DND-41 (cell line): ENCODE results near the gene FAM200C.

Source experiments
- ATAC-seq: fragments of 200-7000 bp; cut with Tn5 transposase; 3 replicates; pipeline ENCODE4 v1.9.1; 2021; ENCODE audit warnings: low read depth; ENCODE audit not compliant: insufficient read depth
- DNase-seq: peaks from one replicate; pipeline ENCODE4 v3.0.0-alpha.2; 2020
- H2AFZ ChIP-seq: 2 replicates; pipeline ENCODE4 v1.6.0; 2012; ENCODE audit warnings: low read depth, low read length
- H3K27ac ChIP-seq: 2 replicates; pipeline ENCODE4 v1.5.1; 2012; ENCODE audit warnings: low read length, inconsistent platforms
- H3K27me3 ChIP-seq: fragments of 200-600 bp; sonication (generic); 2 replicates; pipeline ENCODE4 v1.6.0; 2012; ENCODE audit warnings: low read length, mild to moderate bottlenecking, inconsistent platforms; ENCODE audit not compliant: insufficient read depth, poor library complexity
- H3K36me3 ChIP-seq: 2 replicates; pipeline ENCODE4 v1.5.1; 2012; ENCODE audit warnings: low read length, inconsistent platforms; ENCODE audit not compliant: insufficient read depth
- H3K4me1 ChIP-seq: 2 replicates; pipeline ENCODE4 v1.5.1; 2012; ENCODE audit warnings: mild to moderate bottlenecking, low read length; ENCODE audit not compliant: insufficient read depth
- H3K4me2 ChIP-seq: 2 replicates; pipeline ENCODE4 v1.6.0; 2012; ENCODE audit warnings: mild to moderate bottlenecking, moderate library complexity, low read length, inconsistent platforms; ENCODE audit not compliant: insufficient read depth
- H3K4me3 ChIP-seq, 2 experiments: fragments of 200-600 bp in 1 of 2; shearing (Covaris generic) in 1 of 2; 2 replicates each; pipeline ENCODE4 v1.5.1; 2012 to 2016; ENCODE audit warnings: inconsistent platforms in 2 of 2, low read length in 2 of 2, mild to moderate bottlenecking in 2 of 2, low read depth in 1 of 2, moderate library complexity in 1 of 2
- H3K79me2 ChIP-seq: 2 replicates; pipeline ENCODE4 v1.6.0; 2012; ENCODE audit warnings: low read length, inconsistent platforms; ENCODE audit not compliant: insufficient read depth
- H3K9ac ChIP-seq: 2 replicates; pipeline ENCODE4 v1.6.0; 2012; ENCODE audit warnings: low read depth, mild to moderate bottlenecking, inconsistent platforms, low read length, moderate library complexity
- H3K9me3 ChIP-seq: 2 replicates; pipeline ENCODE4 v1.5.1; 2012; ENCODE audit warnings: low read length, moderate library complexity, mild to moderate bottlenecking, inconsistent platforms; ENCODE audit not compliant: insufficient read depth, severe bottlenecking
- H4K20me1 ChIP-seq: 2 replicates; pipeline ENCODE4 v1.6.0; 2012; ENCODE audit warnings: low read length; ENCODE audit not compliant: insufficient read depth
- CTCF ChIP-seq: IDR thresholded peaks from 2 replicates; pipeline ENCODE4 v1.5.1; 2012; ENCODE audit warnings: borderline replicate concordance, low read length, moderate library complexity, mild to moderate bottlenecking; ENCODE audit not compliant: poor library complexity, severe bottlenecking; ENCODE audit errors: extremely low read depth
- EZH2 ChIP-seq: IDR thresholded peaks from 3 replicates; pipeline ENCODE4 v1.6.1; 2012; ENCODE audit warnings: borderline replicate concordance, low read depth, mild to moderate bottlenecking, moderate library complexity, low read length, inconsistent platforms; ENCODE audit not compliant: severe bottlenecking

FAM200C gene

DNA sequence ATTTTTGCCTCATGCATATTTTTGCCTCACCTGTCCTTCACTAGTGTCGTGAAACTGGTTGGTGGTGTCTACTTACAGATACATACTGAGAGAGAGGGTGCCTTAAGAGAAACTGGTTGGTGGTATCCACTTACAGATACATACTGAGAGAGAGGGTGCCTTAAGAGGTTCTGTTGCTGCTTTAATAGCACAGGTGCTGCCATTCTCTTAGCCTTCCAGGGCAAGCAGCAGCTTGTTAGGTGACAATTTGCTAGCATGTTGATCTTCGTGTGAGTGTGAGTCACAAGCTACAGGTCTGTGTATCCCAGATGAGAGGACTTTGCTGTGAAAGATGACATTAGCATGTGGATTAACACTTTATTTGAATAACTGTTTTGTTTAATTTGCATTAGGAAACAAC lies 23.2 kb upstream of the FAM200C start:
- Histone ChIP-seq H3K4me3 (peak overlapping the region; percentile 41 to 78; a peak in 3 of 4 replicates), H3K9me3 (no peaks in the 10 kb centered on the region), H3K4me1 (peaks cover 64% of the 10 kb centered on the region), H2AFZ (no peak overlapping the region), H4K20me1 (peaks cover 5% of the 10 kb centered on the region; the same call in 1 of the 2 replicates), H3K9ac (peak overlapping the region; percentile 82), H3K27ac (peak overlapping the region; percentile 89), H3K36me3 (peaks cover 47% of the 10 kb centered on the region), H3K4me2 (peak overlapping the region; percentile 78), H3K79me2 (peaks cover 59% of the 10 kb centered on the region), H3K27me3 (no peaks in the 10 kb centered on the region)
- TF ChIP-seq CTCF (no peak), EZH2 (no peak)
- no peak for ATAC-seq
- DNase-seq: no peak

DNA sequence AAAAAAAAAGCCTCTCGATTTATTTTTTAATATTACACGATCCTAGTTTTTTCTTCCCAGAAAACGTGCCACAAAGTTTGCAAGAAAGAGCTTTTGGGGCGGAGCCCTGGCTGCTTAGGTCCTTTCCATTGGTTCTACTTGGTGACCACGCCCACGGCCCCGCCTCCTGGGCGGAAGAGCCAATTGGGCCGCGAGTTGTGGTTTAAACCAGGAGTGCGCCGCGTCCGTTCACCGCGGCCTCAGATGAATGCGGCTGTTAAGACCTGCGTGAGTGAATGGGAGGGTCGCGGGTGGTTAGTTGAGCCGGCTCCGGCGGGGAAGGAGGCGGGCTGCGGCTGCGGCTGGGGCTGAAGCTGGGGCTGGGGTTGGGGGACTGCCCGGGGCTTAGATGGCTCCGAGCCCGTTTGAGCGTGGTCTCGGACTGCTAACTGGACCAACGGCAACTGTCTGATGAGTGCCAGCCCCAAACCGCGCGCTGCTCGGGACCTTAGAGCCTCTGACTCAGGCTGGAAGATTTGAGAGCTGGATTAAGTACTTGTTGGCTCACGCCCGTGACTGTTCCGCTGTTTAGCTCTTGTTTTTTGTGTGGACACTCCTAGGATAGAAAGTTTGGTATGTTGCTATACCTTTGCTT lies 21.9 kb upstream of the FAM200C start, which contains the start of gene PTTG1:
Gene PTTG1, plus strand, starts transcription at position 231 of the 634 bp plus-strand sequence. CDS start 458 bp downstream, outside the sequence.
- Histone ChIP-seq H3K4me1 (peaks cover 77% of the 10 kb centered on the region), H2AFZ (peak within 1 kb of the TSS; percentile 65), H3K9me3 (no peaks in the 10 kb centered on the region), H3K79me2 (peaks cover 72% of the 10 kb centered on the region), H3K36me3 (peaks cover 37% of the 10 kb centered on the region), H3K4me2 (peak within 1 kb of the TSS; percentile 78), H3K9ac (peak within 1 kb of the TSS; percentile 82), H3K4me3 (peak within 1 kb of the TSS; percentile 41 to 78), H3K27me3 (no peaks in the 10 kb centered on the region), H3K27ac (peak within 1 kb of the TSS; percentile 89), H4K20me1 (peaks cover 5% of the 10 kb centered on the region; the same call in 1 of the 2 replicates)
- peak; percentile 96 for DNase-seq
- TF ChIP-seq CTCF (no peak), EZH2 (no peak)
- ATAC-seq: peak; percentile 81

DNA sequence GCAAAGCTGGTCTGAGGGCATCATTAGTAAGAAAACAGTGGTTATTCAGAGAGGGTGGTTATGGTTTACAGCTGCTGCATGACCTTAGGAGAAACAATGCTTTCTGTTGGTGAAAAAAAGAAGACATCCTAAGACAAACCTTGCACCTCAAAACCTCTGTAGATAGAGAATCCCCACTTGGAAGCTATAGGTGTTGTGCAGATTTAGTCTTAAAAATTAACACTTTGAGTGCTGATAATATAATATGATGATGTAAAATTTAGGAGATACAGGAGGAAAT lies 20.4 kb upstream of the FAM200C start:
- Histone ChIP-seq H3K9me3 (no peaks in the 10 kb centered on the region), H3K27me3 (no peaks in the 10 kb centered on the region), H3K4me1 (peaks cover 70% of the 10 kb centered on the region), H3K36me3 (peaks cover 36% of the 10 kb centered on the region), H4K20me1 (peaks cover 5% of the 10 kb centered on the region; the same call in 1 of the 2 replicates), H3K4me2 (peak overlapping the region; percentile 78), H2AFZ (peak overlapping the region; percentile 63), H3K4me3 (peak overlapping the region in 1 of 2 experiments; percentile 80; a peak in 2 of 4 replicates), H3K79me2 (peaks cover 77% of the 10 kb centered on the region), H3K27ac (peak overlapping the region; percentile 87), H3K9ac (peak overlapping the region; percentile 75)
- no peak for DNase-seq
- no peak for ATAC-seq
- no peak for TF ChIP-seq CTCF
- no peak for TF ChIP-seq EZH2
